Smooth muscle cell (in vitro differentiated cells): ENCODE data around the gene CENPI. TPM values are rescaled to one million over a fixed set of nuclear protein-coding genes. Genes with fewer than 3 reads are reported as not detected.
"Not testable (repeated sequence)": the region's sequence is repeated elsewhere in the genome, so short reads cannot be mapped to it uniquely, and the experiment has no call there.

Experiments
- DNase-seq: peaks from one replicate; lab custom pipeline; 2025; ENCODE audit not compliant: unreplicated experiment; lab: John Stamatoyannopoulos, UW
- H2AFZ ChIP-seq: fragments of 200-600 bp; sonication (generic); 2 replicates; pipeline ENCODE4 v1.6.0; 2016; ENCODE audit warnings: antibody characterized with exemption, low read depth, mild to moderate bottlenecking
- H3F3A ChIP-seq: fragments of 200-600 bp; sonication (generic); 2 replicates; pipeline ENCODE4 v1.6.0; 2017; ENCODE audit warnings: antibody characterized with exemption, low read depth
- H3K27ac ChIP-seq: fragments of 200-600 bp; sonication (generic); 2 replicates; pipeline ENCODE4 v1.5.1; 2016; ENCODE audit warnings: low read depth, mild to moderate bottlenecking
- H3K27me3 ChIP-seq: fragments of 200-600 bp; sonication (generic); 2 replicates; pipeline ENCODE4 v1.6.1; 2016; ENCODE audit warnings: low read depth, mild to moderate bottlenecking
- H3K36me3 ChIP-seq: fragments of 200-600 bp; sonication (generic); 2 replicates; pipeline ENCODE4 v1.5.1; 2016; ENCODE audit warnings: low read depth
- H3K4me1 ChIP-seq: fragments of 200-600 bp; sonication (generic); 2 replicates; pipeline ENCODE4 v1.5.1; 2016; ENCODE audit warnings: low read depth
- H3K4me2 ChIP-seq: fragments of 200-600 bp; sonication (generic); 2 replicates; pipeline ENCODE4 v1.6.0; 2016; ENCODE audit warnings: mild to moderate bottlenecking
- H3K4me3 ChIP-seq: fragments of 200-600 bp; sonication (generic); 2 replicates; pipeline ENCODE4 v1.5.1; 2016; ENCODE audit warnings: mild to moderate bottlenecking
- H3K79me2 ChIP-seq: fragments of 200-600 bp; sonication (generic); 2 replicates; pipeline ENCODE4 v1.6.0; 2016; ENCODE audit warnings: low read depth, mild to moderate bottlenecking
- H3K9ac ChIP-seq: fragments of 200-600 bp; sonication (generic); 2 replicates; pipeline ENCODE4 v1.6.0; 2016; ENCODE audit warnings: low read depth
- H3K9me3 ChIP-seq: fragments of 200-600 bp; sonication (generic); replicated peaks from 2 replicates; pipeline ENCODE4 v1.5.1; 2016; ENCODE audit warnings: low read depth
- H4K20me1 ChIP-seq: fragments of 200-600 bp; sonication (generic); 2 replicates; pipeline ENCODE4 v1.6.0; 2016; ENCODE audit warnings: low read depth
- WGBS: methylation state at CpG from one replicate; pipeline ENCODE4 v1.1.7; 2016; ENCODE audit warnings: low lambda C conversion rate; 5-methylcytosine and 5-hydroxymethylcytosine counted together
- polyA plus RNA-seq: library from polyadenylated mRNA; unstranded; fragments of >200 nt; fragmentation: Nextera tagmentation; extraction: Ambion mirVana; gene quantifications from 2 replicates; pipeline ENCODE4 v1.2.1, GENCODE V29; 2016
- total RNA-seq: library from RNA; depleted of rRNA; stranded (reverse); fragments of >200 nt; gene quantifications from 2 replicates; pipeline ENCODE4 v1.2.3, GENCODE V29; 2014
- TF ChIP-seq, protein P1 (sequence below): fragments of 200-600 bp; sonication (generic); IDR thresholded peaks from 2 replicates; pipeline ENCODE4 v1.5.1; 2017; ENCODE audit warnings: borderline replicate concordance, mild to moderate bottlenecking, antibody characterized with exemption; ENCODE audit not compliant: insufficient read depth, poor library complexity, severe bottlenecking

The CENPI gene, protein sequence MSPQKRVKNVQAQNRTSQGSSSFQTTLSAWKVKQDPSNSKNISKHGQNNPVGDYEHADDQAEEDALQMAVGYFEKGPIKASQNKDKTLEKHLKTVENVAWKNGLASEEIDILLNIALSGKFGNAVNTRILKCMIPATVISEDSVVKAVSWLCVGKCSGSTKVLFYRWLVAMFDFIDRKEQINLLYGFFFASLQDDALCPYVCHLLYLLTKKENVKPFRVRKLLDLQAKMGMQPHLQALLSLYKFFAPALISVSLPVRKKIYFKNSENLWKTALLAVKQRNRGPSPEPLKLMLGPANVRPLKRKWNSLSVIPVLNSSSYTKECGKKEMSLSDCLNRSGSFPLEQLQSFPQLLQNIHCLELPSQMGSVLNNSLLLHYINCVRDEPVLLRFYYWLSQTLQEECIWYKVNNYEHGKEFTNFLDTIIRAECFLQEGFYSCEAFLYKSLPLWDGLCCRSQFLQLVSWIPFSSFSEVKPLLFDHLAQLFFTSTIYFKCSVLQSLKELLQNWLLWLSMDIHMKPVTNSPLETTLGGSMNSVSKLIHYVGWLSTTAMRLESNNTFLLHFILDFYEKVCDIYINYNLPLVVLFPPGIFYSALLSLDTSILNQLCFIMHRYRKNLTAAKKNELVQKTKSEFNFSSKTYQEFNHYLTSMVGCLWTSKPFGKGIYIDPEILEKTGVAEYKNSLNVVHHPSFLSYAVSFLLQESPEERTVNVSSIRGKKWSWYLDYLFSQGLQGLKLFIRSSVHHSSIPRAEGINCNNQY
- 6.0 and 9.9 TPM in 2 replicates for total RNA-seq
- polyA plus RNA-seq = 0.57 and 4.2 TPM in 2 replicates

DNA sequence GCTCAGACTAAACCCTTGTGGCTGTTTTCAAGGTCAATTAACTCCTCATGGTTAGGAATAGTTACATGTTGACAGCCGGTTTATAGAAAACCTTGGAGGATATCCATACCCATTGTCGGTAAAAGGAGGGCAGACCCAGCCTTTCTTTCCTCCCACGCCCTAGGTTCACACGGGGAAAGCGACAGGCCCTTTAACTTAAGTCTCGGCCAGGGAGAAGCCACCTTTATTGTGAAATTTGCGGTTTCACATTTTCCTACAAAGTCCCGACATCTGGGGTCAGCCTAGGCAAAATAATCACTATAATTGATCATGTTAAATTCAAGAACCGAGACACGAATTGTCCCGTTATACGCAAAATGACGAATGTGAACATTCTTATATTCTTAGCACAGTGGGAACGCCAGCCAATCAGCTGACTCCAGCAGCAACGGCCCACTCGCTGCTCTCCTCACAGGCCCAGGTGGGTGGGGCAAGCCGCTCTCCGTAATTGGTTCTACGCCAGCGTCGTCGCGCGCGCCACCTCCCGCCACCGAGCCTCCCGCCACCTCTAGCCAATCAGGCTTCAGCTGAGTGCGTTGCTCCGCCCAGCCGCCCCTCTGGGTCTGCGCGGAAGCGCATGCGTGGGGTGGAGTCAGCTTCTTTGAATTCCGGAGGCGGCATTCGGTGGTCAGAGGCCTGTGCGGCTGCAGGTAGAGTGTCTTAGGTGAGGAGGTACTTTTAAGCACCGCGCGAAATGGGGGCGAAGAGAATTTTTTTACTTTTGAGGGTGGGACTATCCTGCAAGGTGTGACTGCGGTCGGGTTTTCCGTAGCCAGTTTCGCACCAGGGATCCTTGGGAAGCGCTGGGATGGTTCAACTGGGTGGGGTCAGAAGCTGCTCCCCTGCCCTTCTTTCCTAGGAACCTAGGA is at the start of gene CENPI:
Gene CENPI (plus strand): TSS at position 659 of the 908 bp plus-strand sequence. CDS start 2,867 bp downstream, outside the sequence.
- WGBS = 38% methylated on average over 48 of the region's 48 CpGs
- H4K20me1 ChIP-seq = no peaks in the 10 kb centered on the region

DNA sequence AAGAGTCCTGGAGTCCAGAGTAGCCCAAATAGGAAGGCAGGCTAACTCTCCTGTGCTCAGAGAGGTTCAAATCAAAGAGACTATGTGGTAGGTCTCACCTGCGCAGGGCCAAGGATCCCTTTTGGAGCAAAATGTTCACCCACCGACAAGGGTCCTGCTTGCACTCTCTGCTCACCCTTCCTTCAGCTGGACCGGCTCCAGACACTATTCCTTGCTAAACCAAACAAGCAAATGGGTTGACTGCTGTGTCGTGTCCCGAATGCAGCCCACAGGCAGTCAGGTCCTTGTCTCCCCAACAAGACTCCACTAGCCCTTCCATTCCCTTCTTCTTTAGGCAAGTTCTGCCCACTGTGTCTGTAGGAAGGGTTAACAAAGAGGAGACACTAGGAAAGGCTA is 46.9 kb upstream of the CENPI start:
- Histone ChIP-seq H3K4me3 (peak overlapping the region; percentile 70), H3K4me2 (peak overlapping the region; percentile 84), H3K36me3 (no peaks in the 10 kb centered on the region), H3K27ac (peak overlapping the region; percentile 35), H3K27me3 (no peaks in the 10 kb centered on the region), H3K9me3 (no peaks in the 10 kb centered on the region), H2AFZ (peak overlapping the region; percentile 96), H3K79me2 (no peaks in the 10 kb centered on the region), H3F3A (no peaks in the 10 kb centered on the region), H3K9ac (peak overlapping the region; percentile 39), H3K4me1 (no peaks in the 10 kb centered on the region), H4K20me1 (no peaks in the 10 kb centered on the region)
- 58% methylated on average over 5 of the region's 5 CpGs for WGBS
- DNase-seq = no peak
- TF ChIP-seq, protein P1, sequence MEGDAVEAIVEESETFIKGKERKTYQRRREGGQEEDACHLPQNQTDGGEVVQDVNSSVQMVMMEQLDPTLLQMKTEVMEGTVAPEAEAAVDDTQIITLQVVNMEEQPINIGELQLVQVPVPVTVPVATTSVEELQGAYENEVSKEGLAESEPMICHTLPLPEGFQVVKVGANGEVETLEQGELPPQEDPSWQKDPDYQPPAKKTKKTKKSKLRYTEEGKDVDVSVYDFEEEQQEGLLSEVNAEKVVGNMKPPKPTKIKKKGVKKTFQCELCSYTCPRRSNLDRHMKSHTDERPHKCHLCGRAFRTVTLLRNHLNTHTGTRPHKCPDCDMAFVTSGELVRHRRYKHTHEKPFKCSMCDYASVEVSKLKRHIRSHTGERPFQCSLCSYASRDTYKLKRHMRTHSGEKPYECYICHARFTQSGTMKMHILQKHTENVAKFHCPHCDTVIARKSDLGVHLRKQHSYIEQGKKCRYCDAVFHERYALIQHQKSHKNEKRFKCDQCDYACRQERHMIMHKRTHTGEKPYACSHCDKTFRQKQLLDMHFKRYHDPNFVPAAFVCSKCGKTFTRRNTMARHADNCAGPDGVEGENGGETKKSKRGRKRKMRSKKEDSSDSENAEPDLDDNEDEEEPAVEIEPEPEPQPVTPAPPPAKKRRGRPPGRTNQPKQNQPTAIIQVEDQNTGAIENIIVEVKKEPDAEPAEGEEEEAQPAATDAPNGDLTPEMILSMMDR = no peak

More for the DNA sequence above, at the start of gene CENPI:
- Histone ChIP-seq H3K27ac (peak within 1 kb of the TSS; percentile 87), H3K4me2 (peak within 1 kb of the TSS; percentile 88), H3K79me2 (no peaks in the 10 kb centered on the region), H3K4me1 (no peaks in the 10 kb centered on the region), H3K9me3 (no peaks in the 10 kb centered on the region), H3K9ac (peak within 1 kb of the TSS; percentile 85), H3K4me3 (peak within 1 kb of the TSS; percentile 64), H3K27me3 (no peaks in the 10 kb centered on the region), H2AFZ (peak within 1 kb of the TSS; percentile 86), H3F3A (no peaks in the 10 kb centered on the region), H3K36me3 (no peaks in the 10 kb centered on the region)
- TF ChIP-seq, protein P1 = no peak
- peak; percentile 57 for DNase-seq

DNA sequence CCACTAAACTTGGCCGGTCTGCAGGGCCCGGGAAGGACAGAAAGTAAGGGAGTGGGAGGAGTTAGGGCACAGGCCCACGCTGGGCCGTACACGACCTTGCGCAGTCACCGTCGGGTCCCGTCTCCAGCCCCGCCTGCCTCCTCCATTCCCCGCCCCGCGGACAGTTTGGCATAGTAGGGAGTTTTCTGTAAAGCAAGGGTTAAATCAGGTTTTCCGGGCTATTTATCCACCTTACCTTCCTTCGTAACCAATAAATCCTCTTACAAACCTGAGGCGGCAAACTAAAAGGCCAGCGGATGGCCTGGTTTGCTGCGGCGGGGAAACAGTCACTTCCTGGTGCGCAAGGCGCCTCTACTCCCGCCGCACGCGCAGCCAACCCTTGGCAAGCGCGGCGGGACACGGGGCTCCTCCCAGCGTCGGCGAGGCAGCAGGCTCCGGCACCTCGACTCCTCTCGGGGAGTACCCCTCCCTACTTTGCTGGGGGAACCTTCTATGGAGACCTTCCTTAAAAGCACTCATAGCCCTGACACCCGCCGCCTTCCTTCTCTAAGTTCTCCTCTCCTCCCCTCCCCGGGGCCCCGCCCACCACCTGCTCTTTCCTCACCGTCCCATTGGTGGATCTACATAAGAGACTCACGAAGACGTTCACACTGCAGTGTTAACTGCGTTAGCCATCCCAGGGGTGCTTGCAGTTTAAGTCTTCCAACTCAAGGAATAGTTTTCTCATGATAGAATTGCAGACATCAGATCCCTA is 46.3 kb upstream of the CENPI start, which contains the start of gene TRMT2B:
Gene TRMT2B (minus strand): TSS at position 563 of the 754 bp plus-strand sequence. CDS start 9,822 bp downstream, outside the sequence.
- peak; percentile 21 for DNase-seq
- no peaks in the 10 kb centered on the region for H3K36me3 ChIP-seq
- H2AFZ ChIP-seq = peak within 1 kb of the TSS; percentile 96
- peak within 1 kb of the TSS; percentile 84 for H3K4me2 ChIP-seq
- WGBS = 45% methylated on average over 43 of the region's 43 CpGs
- TF ChIP-seq, protein P1 = no peak
- peak within 1 kb of the TSS; percentile 47 for H3K9ac ChIP-seq
- no peaks in the 10 kb centered on the region for H3K9me3 ChIP-seq
- peak within 1 kb of the TSS; percentile 70 for H3K4me3 ChIP-seq
- H3K27ac ChIP-seq = peak within 1 kb of the TSS; percentile 35
- no peaks in the 10 kb centered on the region for H4K20me1 ChIP-seq
- H3K4me1 ChIP-seq = no peaks in the 10 kb centered on the region
- H3K79me2 ChIP-seq = no peaks in the 10 kb centered on the region
- no peaks in the 10 kb centered on the region for H3F3A ChIP-seq
- no peaks in the 10 kb centered on the region for H3K27me3 ChIP-seq

DNA sequence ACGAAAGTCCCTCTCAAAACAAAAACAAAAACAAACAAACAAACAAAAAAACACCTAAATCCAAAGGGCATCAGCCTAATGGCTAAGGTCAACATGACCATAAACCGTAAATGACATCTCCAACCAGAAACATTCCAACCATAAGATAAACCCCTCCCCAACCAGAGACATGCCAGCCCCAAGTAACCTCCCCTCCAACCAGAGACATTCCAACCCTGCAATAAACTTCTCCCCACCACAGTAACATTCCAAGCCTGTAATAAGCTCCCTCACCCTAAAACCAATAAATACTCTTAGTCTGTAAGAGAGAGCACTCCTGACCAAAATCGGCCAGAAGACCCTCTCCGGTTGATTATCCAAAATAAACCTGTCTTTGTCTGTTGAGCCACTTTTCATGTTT is 41.5 kb upstream of the CENPI start:
- not testable (repeated sequence) for H3F3A ChIP-seq, H4K20me1 ChIP-seq, H3K27ac ChIP-seq, DNase-seq, H3K79me2 ChIP-seq, H3K4me3 ChIP-seq, H2AFZ ChIP-seq, H3K4me2 ChIP-seq, H3K9me3 ChIP-seq, H3K36me3 ChIP-seq, H3K27me3 ChIP-seq, H3K4me1 ChIP-seq, H3K9ac ChIP-seq
- 66% methylated on average over 4 of the region's 4 CpGs for WGBS
